Spleen (tissue), 7 donors: Measurements from ENCODE around the gene ALDH1L1.

Experiments
- POLR2A ChIP-seq, 3 donors: fragments of 450-650 bp; IDR thresholded peaks; one replicate each; pipeline ENCODE4 v1.5.1; 2017; ENCODE audit warnings: antibody characterized with exemption in 3 of 3, mild to moderate bottlenecking in 1 of 3
- POLR2AphosphoS5 ChIP-seq, 3 donors: sonication (generic); formaldehyde crosslinking; IDR thresholded peaks; one replicate each; pipeline ENCODE4 v1.5.1; 2017; ENCODE audit warnings: antibody characterized with exemption in 3 of 3
- TF ChIP-seq, protein P1 (sequence below), 11 experiments: fragments of 200-600 bp in 7 of 11; fragments of 450-650 bp in 4 of 11; sonication (generic) in 4 of 11; IDR thresholded peaks in 8 of 11; conservative IDR thresholded peaks in 3 of 11; 1 replicate in 7 of 11; 2 replicates in 4 of 11; pipeline versions ENCODE4 v1.4.0 to v1.8.0; 2016 to 2021; ENCODE audit warnings: antibody characterized with exemption in 11 of 11, inconsistent platforms in 4 of 11, mild to moderate bottlenecking in 1 of 11
- donor health status: DM: no; HTN: no; CAD: no; lungs with moderate emphysema.
- donor health status: DM: no; HTN: no; CAD: no.
- donor health status: DM: no; HTN: no; CAD: no.

DNA sequence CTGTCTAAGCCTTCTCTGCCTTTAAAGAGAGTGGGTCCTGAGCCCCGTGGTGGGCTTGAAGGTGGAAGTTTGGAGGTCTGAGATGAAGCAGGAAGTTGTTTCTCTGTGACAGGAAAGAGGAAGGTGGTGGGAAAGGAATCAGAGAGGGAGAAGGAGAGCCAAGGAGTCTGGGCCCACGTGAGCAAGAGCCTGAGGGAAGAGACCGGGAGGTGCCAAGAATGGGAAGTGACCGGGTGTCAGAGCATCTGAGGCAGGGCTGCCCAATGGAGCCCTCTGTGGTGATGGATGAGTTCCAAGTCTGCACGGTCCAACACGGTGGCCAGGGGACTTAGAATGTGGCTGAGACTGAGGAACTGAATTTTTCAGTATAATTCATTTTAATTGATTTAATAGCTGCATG is 24.6 kb downstream of the ALDH1L1 start:
- TF ChIP-seq, protein P1, sequence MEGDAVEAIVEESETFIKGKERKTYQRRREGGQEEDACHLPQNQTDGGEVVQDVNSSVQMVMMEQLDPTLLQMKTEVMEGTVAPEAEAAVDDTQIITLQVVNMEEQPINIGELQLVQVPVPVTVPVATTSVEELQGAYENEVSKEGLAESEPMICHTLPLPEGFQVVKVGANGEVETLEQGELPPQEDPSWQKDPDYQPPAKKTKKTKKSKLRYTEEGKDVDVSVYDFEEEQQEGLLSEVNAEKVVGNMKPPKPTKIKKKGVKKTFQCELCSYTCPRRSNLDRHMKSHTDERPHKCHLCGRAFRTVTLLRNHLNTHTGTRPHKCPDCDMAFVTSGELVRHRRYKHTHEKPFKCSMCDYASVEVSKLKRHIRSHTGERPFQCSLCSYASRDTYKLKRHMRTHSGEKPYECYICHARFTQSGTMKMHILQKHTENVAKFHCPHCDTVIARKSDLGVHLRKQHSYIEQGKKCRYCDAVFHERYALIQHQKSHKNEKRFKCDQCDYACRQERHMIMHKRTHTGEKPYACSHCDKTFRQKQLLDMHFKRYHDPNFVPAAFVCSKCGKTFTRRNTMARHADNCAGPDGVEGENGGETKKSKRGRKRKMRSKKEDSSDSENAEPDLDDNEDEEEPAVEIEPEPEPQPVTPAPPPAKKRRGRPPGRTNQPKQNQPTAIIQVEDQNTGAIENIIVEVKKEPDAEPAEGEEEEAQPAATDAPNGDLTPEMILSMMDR (IDR thresholded peaks at IDR 0.05 in 8 of 11, conservative IDR thresholded peaks at IDR 0.05 in 3 of 11): no peak
- TF ChIP-seq POLR2A (IDR thresholded peaks at IDR 0.05) (no peak), POLR2AphosphoS5 (IDR thresholded peaks at IDR 0.05) (no peak)
